Cardiac fibroblast (primary cell): ENCODE results near the gene XYLT1.
A peak's percentile ranks its signal among the peaks of the same experiment; 100 is the strongest.

Experiments
- DNase-seq, 2 donors: peaks; one replicate each; pipeline versions ENCODE4 v3.0.0 to v3.0.0-alpha.2; 2010; ENCODE audit warnings: low read depth in 2 of 2
- H3K4me3 ChIP-seq, 2 donors: replicated peaks in 1 of 2; 1 replicate in 1 of 2; 2 replicates in 1 of 2; pipeline ENCODE4 v1.5.1; 2011; ENCODE audit warnings: low read depth in 2 of 2, low read length in 2 of 2, mild to moderate bottlenecking in 2 of 2, moderate library complexity in 1 of 2
- CTCF ChIP-seq: IDR thresholded peaks from one replicate; pipeline ENCODE4 v1.5.1; 2011; ENCODE audit warnings: low read depth, mild to moderate bottlenecking, low read length, inconsistent platforms

XYLT1 gene

GRCh38 chr16:17204644-17205043 lies 266.1 kb downstream of the XYLT1 start:
- H3K4me3 ChIP-seq = no peak overlapping the region
- DNase-seq = no peak
- no peak for TF ChIP-seq CTCF

- no peak for DNase-seq
- no peak for TF ChIP-seq CTCF
- no peak overlapping the region for H3K4me3 ChIP-seq
Measured at GRCh38 chr16:17204206-17204605, 266.6 kb downstream of the XYLT1 start.

GRCh38 chr16:17203424-17203823 lies 267.3 kb downstream of the XYLT1 start:
- TF ChIP-seq CTCF = no peak
- no peak for DNase-seq
- no peak overlapping the region for H3K4me3 ChIP-seq

GRCh38 chr16:17199135-17199534 lies 271.6 kb downstream of the XYLT1 start:
- no peak overlapping the region for H3K4me3 ChIP-seq
- TF ChIP-seq CTCF = no peak
- no peak for DNase-seq

GRCh38 chr16:17196526-17196925 lies 274.2 kb downstream of the XYLT1 start:
- TF ChIP-seq CTCF = no peak

GRCh38 chr16:17194190-17194780 lies 276.5 kb downstream of the XYLT1 start:
- DNase-seq = peak; percentile 2 to 29
- peak; percentile 60 for TF ChIP-seq CTCF

More at GRCh38 chr16:17196526-17196925, 274.2 kb downstream of the XYLT1 start:
- DNase-seq = no peak
- no peak overlapping the region for H3K4me3 ChIP-seq

GRCh38 chr16:17193566-17194100 lies 277.1 kb downstream of the XYLT1 start:
- no peak for TF ChIP-seq CTCF
- H3K4me3 ChIP-seq = no peak overlapping the region
- no peak for DNase-seq

More at GRCh38 chr16:17194190-17194780, 276.5 kb downstream of the XYLT1 start:
- no peak overlapping the region for H3K4me3 ChIP-seq
